ENCODE results near the gene DNAJB12.

Gene DNAJB12

DNA sequence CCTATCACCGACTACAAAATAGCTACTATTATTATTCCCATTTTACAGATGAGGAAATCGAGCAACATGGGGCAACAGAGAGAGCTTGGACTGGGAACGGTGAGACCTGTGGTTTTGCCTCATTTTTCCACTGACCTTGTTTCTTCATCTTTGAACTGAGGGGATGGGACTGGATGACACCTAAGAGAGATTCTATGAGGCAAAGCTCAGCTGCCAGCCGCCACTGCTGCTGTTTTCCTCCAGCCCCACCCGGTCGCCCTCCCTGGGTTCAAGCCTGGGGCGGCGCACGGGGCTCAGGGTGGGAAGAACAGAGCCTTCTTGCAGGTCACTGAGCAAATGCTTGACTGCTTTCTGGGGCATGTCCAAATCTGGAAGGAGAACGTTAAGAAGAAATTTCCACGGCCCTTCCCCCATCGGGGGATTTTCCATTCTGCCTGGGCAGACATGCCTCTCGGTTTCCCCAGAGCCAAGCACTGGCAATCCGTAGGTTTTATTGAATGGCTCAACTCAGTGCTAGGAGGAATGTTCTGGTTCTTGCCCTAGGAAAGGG is 68.7 kb downstream of the DNAJB12 start:
- no peak for DNase-seq

DNA sequence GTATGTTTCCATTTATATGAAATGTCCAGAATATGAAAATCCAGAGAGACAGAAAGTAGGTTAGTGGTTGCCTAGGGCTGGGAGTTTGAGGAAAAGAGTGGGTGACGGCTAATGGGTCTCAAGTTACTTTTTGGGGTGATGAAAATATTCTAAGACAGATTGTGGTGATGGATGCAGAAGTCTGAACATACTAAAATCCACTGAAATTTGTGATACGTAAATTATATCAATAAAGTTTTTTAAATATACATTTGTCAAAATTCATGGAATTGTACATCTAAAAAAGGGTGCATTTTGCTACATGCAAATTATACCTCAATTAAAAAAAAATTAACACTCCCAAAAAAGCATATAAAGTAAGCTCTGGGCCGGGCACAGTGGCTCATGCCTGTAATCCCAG is 71.6 kb downstream of the DNAJB12 start:
- DNase-seq, result no peak

Data from hematopoietic multipotent progenitor cell treated with erythropoietin and hydrocortisone succinate and interleukin-3 and kit ligand, for 8 days (in vitro differentiated cells).